Prostate gland (tissue), 2 donors: Measurements from ENCODE around the gene USP20. TPM values are rescaled to one million over a fixed set of nuclear protein-coding genes. Genes with fewer than 3 reads are reported as not detected.
A peak's percentile ranks its signal among the peaks of the same experiment; 100 is the strongest.

Source experiments
- DNase-seq: peaks from one replicate; pipeline ENCODE4 v3.0.0-alpha.2; 2019; ENCODE audit warnings: low spot score
- H3K27ac ChIP-seq, 2 donors: fragments of 200-600 bp; sonication (generic); 2 replicates each; pipeline ENCODE4 v1.5.1; 2017 to 2019
- H3K27me3 ChIP-seq: fragments of 200-600 bp; sonication (generic); replicated peaks from 2 replicates; pipeline ENCODE4 v1.5.1; 2019; ENCODE audit not compliant: insufficient read depth
- H3K36me3 ChIP-seq, 2 donors: fragments of 200-600 bp; sonication (generic); 1 replicate in 1 of 2; 2 replicates in 1 of 2; pipeline versions ENCODE4 v1.5.1 to v1.8.1; 2017 to 2019
- H3K4me1 ChIP-seq: fragments of 200-600 bp; sonication (generic); replicated peaks from 2 replicates; pipeline ENCODE4 v1.5.1; 2019
- H3K4me3 ChIP-seq, 2 donors: fragments of 200-600 bp; sonication (generic); 2 replicates each; pipeline ENCODE4 v1.5.1; 2017 to 2019
- H3K9me3 ChIP-seq: fragments of 200-600 bp; sonication (generic); 2 replicates; pipeline ENCODE4 v1.5.1; 2017
- CTCF ChIP-seq, 4 experiments: fragments of 200-600 bp in 2 of 4; fragments of 450-650 bp in 2 of 4; sonication (generic) in 2 of 4; IDR thresholded peaks; 1 replicate in 3 of 4; 2 replicates in 1 of 4; pipeline ENCODE4 v1.5.1; 2016 to 2019; ENCODE audit warnings: antibody characterized with exemption in 4 of 4, mild to moderate bottlenecking in 2 of 4, moderate library complexity in 2 of 4
- POLR2A ChIP-seq: fragments of 450-650 bp; IDR thresholded peaks from one replicate; pipeline ENCODE4 v1.6.1; 2016; ENCODE audit warnings: antibody characterized with exemption, mild to moderate bottlenecking
- POLR2AphosphoS5 ChIP-seq: sonication (generic); formaldehyde crosslinking; IDR thresholded peaks from one replicate; pipeline ENCODE4 v1.6.1; 2017; ENCODE audit warnings: antibody characterized with exemption
- WGBS: methylation state at CpG from one replicate; pipeline ENCODE4 v1.1.5; 2018; 5-methylcytosine and 5-hydroxymethylcytosine counted together
- intact Hi-C: fragments of 100-400 bp; cut with DNase I; formaldehyde crosslinking; loops from one replicate; pipeline ENCODE4 v1.14.2; 2022
- total RNA-seq, 2 donors: library from RNA; depleted of rRNA; stranded (reverse); fragments of >200 nt; gene quantifications; one replicate each; pipeline ENCODE4 v1.1.0, GENCODE V29; 2016

Gene USP20
- total RNA-seq, 2 donors from 2014 or later = 34.8 to 53.5 TPM

GRCh38 chr9:129881547-129882324, 46.5 kb downstream of the USP20 start:
- no peak overlapping the region for H3K4me3 ChIP-seq
- WGBS = 77% methylated on average over 19 of the region's 19 CpGs
- no peaks in the 10 kb centered on the region for H3K9me3 ChIP-seq
- DNase-seq = no peak
- intact Hi-C loops = loop anchor here (5.0 kb wide), 1 partner anchor 44 kb away; the partner anchor contains the start of genes C9orf78 and USP20
- H3K27me3 ChIP-seq = no peaks in the 10 kb centered on the region
- TF ChIP-seq CTCF (IDR thresholded peaks at IDR 0.05) (no peak), POLR2A (no peak), POLR2AphosphoS5 (no peak)
- peak overlapping the region; percentile 3 to 28 for H3K27ac ChIP-seq
- peaks cover 19% of the 10 kb centered on the region for H3K4me1 ChIP-seq
- H3K36me3 ChIP-seq = peaks cover 0 to 24% of the 10 kb centered on the region in 2 donors

DNA sequence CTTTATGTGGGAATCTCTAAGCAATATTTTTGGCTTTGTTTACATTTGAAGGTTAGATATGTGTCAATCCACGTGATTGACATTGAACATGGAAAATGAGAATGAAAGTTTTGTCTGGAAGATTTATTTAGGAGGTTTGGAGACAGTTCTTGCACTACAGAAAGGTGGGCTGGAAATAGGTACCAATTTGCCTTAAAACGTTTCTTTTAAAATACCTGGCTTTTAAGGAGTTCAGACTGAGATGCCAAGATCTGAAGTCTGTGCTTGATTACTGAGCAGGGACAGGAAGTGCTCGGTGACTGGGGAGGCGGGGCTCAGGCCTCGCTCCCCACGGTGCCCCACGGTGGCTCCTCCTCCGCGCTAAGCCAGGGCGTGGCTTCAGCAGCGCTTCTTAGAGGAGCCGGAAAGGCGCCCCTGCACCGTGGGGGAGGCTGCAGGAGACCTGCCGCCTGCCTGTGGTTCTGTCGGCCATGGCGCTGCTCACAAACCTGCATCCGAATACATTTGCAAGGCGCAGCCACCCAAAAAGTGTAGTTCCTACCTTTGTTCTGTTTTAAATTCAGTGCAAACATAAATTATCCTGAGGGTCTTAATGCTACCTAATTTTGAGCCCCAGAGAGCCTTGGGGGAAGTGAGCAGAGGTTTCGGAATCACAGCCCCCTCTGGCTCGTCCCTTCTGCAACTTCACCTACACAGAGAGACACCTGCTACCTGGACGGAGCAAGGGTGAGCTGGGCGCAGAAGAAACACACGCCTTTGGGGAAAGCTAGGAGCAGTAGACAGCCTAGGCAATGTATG, 49.2 kb downstream of the USP20 start:
- Histone ChIP-seq H3K4me3 (peak overlapping the region; percentile 12 to 27), H3K27me3 (no peaks in the 10 kb centered on the region), H3K9me3 (no peaks in the 10 kb centered on the region), H3K27ac (peak overlapping the region; percentile 65 to 80), H3K36me3 (peaks cover 3 to 15% of the 10 kb centered on the region in 2 donors), H3K4me1 (peaks cover 19% of the 10 kb centered on the region)
- DNase-seq = peak; percentile 89
- WGBS = 8% methylated on average over 24 of the region's 24 CpGs
- intact Hi-C loops = loop anchor here (2.0 to 5.0 kb wide), 4 partner anchors 47 to 353 kb away; partner anchors contain the start of genes C9orf78 and USP20
- TF ChIP-seq CTCF (IDR thresholded peaks at IDR 0.05) = peak in 1 of 4 experiments; percentile 4
- TF ChIP-seq POLR2AphosphoS5 = peak; percentile 88
- TF ChIP-seq POLR2A = peak; percentile 48

GRCh38 chr9:129885018-129885669, 49.9 kb downstream of the USP20 start:
- no peak for DNase-seq
- no peaks in the 10 kb centered on the region for H3K9me3 ChIP-seq
- peaks cover 3 to 8% of the 10 kb centered on the region in 2 donors for H3K36me3 ChIP-seq
- peak overlapping the region; percentile 65 to 80 for H3K27ac ChIP-seq
- 32% methylated on average over 27 of the region's 27 CpGs for WGBS
- H3K27me3 ChIP-seq = no peaks in the 10 kb centered on the region
- no peak for TF ChIP-seq POLR2A
- TF ChIP-seq CTCF (IDR thresholded peaks at IDR 0.05) = peak in 3 of 4 experiments; percentile 3 to 44 (median 37)
- intact Hi-C loops = loop anchor here (2.0 to 5.0 kb wide), 3 partner anchors 47 to 352 kb away; no protein-coding TSS in a partner anchor
- peak overlapping the region; percentile 12 to 27 for H3K4me3 ChIP-seq
- H3K4me1 ChIP-seq = peaks cover 19% of the 10 kb centered on the region

DNA sequence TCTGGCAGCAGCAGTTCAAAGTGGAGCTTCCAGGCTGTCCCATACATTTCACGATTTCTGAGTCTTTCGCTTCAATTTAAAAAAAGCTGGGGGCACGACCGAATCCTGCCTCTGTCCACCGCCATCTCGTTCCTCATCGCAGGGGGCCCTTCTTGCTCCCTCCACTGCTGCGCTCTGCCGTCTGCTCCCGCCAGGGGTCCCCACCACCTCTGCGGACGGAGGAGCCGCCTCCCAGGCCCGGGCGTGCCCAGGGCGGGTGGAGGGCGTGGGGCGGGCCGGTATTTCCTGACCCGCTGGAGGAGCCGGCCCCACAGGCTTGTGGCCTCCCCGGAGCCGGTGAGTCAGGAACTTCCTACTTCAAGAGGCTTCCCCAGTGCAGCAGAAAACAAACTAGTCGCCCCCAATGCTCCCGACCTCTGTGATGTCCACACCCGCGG, 50.4 kb downstream of the USP20 start:
- Histone ChIP-seq H3K4me3 (peak overlapping the region; percentile 12 to 27), H3K36me3 (peaks cover 2 to 3% of the 10 kb centered on the region in 2 donors), H3K27me3 (no peaks in the 10 kb centered on the region), H3K9me3 (no peaks in the 10 kb centered on the region), H3K4me1 (peaks cover 19% of the 10 kb centered on the region), H3K27ac (peak overlapping the region; percentile 65 to 80)
- intact Hi-C loops = loop anchor here (1.0 to 5.0 kb wide), 4 partner anchors 47 to 352 kb away; partner anchors contain the start of gene FNBP1
- peak; percentile 94 for TF ChIP-seq POLR2AphosphoS5
- TF ChIP-seq CTCF (IDR thresholded peaks at IDR 0.05) = peak; percentile 94 to 98 (median 96)
- peak; percentile 32 for TF ChIP-seq POLR2A
- WGBS = 1% methylated on average over 27 of the region's 27 CpGs
- DNase-seq = peak; percentile 90
